Urinary bladder (tissue), 4 donors: ENCODE measurements around the gene STX1A. TPM values are rescaled to one million over a fixed set of nuclear protein-coding genes. Genes with fewer than 3 reads are reported as not detected.

Experiments used
- DNase-seq: peaks from one replicate; pipeline ENCODE4 v3.0.0-alpha.2; 2015; ENCODE audit errors: extremely low spot score
- H3K27ac ChIP-seq: one replicate; pipeline ENCODE4 v1.5.1; 2013; ENCODE audit warnings: low read depth, mild to moderate bottlenecking, moderate library complexity
- H3K36me3 ChIP-seq: one replicate; pipeline ENCODE4 v1.6.1; 2013; ENCODE audit warnings: mild to moderate bottlenecking, moderate library complexity; ENCODE audit not compliant: insufficient read depth
- H3K4me1 ChIP-seq: one replicate; pipeline ENCODE4 v1.6.1; 2013; ENCODE audit warnings: mild to moderate bottlenecking, moderate library complexity; ENCODE audit not compliant: insufficient read depth
- H3K4me3 ChIP-seq: one replicate; pipeline ENCODE4 v1.5.1; 2013; ENCODE audit warnings: low read depth, low read length
- WGBS: extraction: QIAGEN DNeasy Blood & Tissue Kit; methylation state at CpG from one replicate; pipeline ENCODE4 v1.1.7; 2013; 5-methylcytosine and 5-hydroxymethylcytosine counted together
- polyA plus RNA-seq: library from polyadenylated mRNA; stranded (reverse); fragments of 200-250 nt; gene quantifications from one replicate; pipeline ENCODE4 v1.2.3, GENCODE V29; 2013
- total RNA-seq: library from RNA; depleted of rRNA; stranded (reverse); fragments of >200 nt; gene quantifications from one replicate; pipeline ENCODE4 v1.2.3, GENCODE V29; 2014
- donor health status: healthy with polysubstance abuse.
- donor health status: healthy.

STX1A gene
- total and polyA plus RNA-seq, 2 donors: 9.0 to 9.8 TPM

DNA sequence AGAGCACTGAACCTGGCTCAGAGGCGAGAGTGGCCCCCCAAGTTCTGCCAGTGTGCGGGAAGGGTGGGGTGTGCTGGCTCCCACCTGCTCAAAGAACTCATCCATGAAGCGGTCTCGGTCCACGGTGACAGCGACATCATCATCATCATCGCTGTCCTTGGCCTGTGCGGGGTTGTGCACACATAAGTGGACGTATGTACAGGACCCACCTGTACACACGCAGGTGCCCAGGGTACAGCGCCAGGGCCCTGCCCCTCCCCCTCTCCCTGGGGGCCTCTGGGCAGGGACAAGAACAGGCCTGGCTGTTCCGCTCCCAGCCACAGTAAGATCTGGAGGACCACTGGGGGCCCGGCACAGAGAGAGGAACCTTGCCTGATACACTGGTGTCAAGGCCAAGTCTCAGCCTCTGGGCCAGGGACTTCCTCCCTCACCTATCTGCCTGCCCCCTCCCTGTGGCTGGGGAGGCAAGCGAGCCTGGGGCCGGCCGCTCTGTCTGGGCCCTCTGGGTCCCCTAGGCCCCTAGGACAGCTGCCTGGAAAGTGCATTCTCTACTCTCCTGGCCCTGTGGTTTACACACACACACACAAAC lies 10.4 kb downstream of the STX1A start:
- WGBS: 96% methylated on average over 16 of the region's 16 CpGs
- no peak overlapping the region for H3K4me3 ChIP-seq
- H3K27ac ChIP-seq: no peak overlapping the region
- no peaks in the 10 kb centered on the region for H3K36me3 ChIP-seq
- H3K4me1 ChIP-seq: no peaks in the 10 kb centered on the region
- DNase-seq: no peak

DNA sequence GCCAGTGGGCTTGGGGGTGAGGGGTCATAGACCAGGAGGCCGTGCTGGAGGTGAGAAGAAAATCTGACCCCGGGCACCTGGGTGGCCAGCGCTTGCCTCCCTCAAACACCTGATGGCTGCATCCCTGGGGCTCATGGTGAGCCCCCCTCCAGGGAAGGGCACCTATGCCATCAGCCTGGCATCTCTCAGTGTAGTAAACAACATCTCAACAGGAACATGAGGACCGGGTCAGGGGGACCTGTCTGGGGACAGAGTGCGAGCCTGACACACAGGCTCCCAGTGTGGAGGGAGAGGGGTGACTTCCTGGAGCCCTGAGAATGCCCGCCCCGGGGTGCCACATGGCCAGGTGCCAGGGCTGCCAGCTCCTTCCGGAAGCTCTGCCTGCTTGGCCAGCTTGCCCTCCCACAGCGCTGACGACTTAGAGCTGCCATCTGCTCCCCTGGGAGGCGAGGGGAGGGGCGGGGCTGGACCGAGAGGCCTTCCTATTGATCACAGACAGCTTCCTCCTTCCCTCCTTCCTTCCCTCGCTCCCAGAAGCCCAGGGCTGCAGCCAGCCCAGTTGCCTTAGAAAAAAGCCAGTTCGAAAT lies 12.3 kb downstream of the STX1A start:
- Histone ChIP-seq H3K36me3 (no peaks in the 10 kb centered on the region), H3K4me3 (no peak overlapping the region), H3K27ac (no peak overlapping the region), H3K4me1 (no peaks in the 10 kb centered on the region)
- DNase-seq: no peak
- 73% methylated on average over 15 of the region's 15 CpGs for WGBS

DNA sequence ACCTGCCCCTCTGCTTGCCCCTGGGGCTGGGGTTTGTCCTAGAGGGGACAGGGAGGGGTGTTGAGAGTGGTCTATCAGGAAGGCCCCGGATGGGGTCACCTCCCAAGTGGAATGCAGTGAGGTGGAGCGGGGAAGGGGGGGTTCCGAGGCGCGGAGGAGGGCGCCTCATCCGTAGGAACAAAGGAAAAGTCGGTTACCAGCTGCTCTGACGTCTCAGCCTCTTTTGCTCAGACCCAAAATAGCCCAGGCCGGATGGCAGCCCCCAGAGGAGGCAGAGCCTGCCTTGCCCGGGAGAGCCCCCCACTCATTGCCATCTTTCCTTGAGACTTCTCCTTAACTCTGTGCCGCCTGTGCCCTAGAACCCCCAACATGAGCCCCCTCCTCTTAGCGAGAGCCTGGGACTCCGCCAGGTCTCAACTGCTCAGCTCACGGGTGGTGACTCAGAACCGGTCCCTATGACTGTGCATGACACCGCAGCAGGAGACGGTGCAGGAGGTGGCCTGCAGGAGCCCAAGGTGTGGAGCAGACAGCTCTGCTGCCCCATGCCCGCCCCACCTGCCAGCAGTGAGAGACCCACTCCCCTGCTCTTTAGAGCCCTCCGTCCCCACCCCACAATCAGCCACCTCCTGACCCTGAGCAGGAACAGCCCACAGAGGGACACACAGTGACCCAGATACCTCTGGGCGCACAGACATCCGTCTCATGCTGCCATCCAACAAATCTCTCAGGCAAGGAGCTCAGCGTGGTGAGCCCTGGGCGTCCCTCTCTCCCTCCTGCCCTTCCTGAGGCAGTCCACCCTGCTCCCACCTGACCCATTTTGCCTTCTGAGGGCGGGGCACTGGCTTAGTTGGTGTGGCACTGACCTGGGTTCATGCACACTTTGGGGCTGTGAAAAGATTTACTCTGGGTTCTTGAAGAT lies 13.1 kb downstream of the STX1A start:
- Histone ChIP-seq H3K4me3 (no peak overlapping the region), H3K27ac (no peak overlapping the region), H3K4me1 (no peaks in the 10 kb centered on the region), H3K36me3 (no peaks in the 10 kb centered on the region)
- DNase-seq: no peak
- 82% methylated on average over 25 of the region's 25 CpGs for WGBS

DNA sequence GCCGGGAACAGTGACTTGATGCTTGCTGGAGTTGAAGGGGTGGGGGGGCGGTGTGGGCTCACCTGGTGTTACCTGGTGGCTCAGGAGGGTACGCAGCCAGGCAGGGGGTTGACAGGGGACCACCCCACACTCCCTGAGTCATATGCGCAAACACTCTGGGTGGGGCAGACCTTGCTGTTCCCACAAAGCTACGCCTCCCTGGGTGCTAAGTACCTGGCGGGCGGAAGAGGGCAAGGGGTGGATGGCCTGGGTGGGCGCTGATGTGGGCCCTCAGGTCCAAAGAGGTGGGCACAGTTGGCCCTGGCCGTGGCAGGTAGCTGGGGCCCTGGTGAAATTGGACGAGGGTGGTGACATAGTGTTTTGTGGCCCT lies 13.9 kb downstream of the STX1A start:
- no peak for DNase-seq
- Histone ChIP-seq H3K4me1 (no peaks in the 10 kb centered on the region), H3K4me3 (no peak overlapping the region), H3K36me3 (no peaks in the 10 kb centered on the region), H3K27ac (no peak overlapping the region)
- 86% methylated on average over 10 of the region's 10 CpGs for WGBS

DNA sequence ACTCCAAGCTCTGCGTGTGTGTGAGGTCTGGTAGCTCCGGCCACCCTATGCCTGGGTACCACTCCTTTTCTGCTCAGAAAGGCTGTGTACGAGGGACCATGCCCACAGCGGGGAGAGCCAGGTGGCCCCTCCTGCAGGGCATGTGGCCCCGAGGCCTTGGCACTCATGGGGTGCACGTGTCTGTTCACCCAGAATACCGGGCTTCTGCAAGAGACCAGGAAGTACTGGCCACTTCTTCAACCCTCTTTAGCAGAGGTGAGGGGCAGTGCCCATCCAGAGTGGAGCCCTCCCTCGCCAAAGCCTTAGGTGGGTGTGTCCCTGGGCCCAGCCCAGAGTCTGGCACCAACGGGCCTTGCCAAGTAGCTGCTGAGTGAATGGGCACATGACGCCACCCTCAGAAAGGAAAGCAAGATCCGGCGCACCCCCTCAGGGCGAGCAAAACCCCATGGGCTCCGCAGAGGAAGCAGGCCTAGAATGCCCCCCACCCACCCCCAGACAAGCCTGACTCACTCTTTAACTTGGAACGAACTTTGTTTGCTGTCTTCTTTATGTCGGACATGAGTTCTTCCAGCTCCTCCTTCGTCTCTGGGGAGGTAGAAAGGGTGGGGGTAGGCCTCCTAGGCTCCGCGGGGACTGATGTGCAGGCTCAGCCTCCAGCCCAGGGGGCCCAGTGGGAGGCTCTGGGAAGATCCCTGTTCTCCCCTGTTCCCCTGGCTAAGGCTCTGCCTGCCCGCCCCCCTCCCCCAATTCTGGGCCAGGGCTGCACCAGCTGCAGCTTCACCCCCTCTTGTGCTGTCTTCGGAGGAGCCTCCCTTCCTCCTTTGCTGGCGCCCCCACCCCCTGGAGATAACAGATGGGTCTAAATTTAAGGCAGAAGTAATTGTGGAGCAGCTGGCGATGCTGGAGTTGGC lies 14.6 kb downstream of the STX1A start:
- 63% methylated on average over 23 of the region's 23 CpGs for WGBS
- Histone ChIP-seq H3K27ac (no peak overlapping the region), H3K36me3 (no peaks in the 10 kb centered on the region), H3K4me1 (no peaks in the 10 kb centered on the region), H3K4me3 (no peak overlapping the region)
- no peak for DNase-seq

DNA sequence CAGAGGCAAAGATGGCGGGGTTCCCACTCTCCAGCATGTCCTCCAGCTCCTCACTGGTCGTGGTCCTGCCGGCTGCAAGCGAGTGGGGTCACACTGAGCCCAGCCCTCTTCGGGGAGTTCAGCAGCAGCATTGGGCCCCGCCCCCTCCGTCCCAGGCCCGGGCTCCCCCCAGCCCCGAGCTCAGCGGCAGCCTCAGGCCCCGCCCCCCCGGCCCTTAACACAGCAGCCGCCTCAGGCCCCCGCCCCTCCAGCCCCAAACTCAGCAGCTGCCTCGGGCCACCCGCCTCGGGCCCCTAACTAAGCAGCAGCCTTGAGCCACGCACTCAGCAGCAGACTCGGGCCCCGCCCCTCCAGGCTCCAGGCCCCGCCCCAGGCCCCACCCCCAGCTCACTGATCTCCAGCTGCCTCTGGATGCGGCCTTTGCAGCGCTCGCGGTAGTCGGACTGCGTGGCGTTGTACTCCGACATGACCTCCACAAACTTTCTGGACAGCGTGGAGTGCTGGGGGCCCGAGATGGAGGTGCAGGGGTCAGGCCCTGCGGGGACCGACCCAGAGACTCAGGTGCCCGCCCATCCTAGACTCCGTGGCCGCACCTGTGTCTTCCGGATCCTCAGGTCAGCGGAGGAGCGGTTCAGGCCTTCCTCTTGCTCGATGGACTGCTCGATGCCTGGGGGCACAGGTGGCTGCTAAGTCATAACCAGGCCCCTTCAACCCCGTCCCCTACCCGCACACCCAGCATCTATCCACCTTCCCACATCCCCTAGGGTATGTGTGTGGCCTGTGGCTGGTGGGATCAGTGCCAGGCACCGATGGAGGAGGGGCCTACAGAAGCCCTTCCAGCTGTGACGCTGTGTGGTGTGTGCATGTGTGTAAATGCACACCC lies 15.5 kb downstream of the STX1A start:
- no peak overlapping the region for H3K4me3 ChIP-seq
- no peaks in the 10 kb centered on the region for H3K4me1 ChIP-seq
- H3K36me3 ChIP-seq: no peaks in the 10 kb centered on the region
- 25% methylated on average over 45 of the region's 45 CpGs for WGBS
- no peak for DNase-seq
- no peak overlapping the region for H3K27ac ChIP-seq

DNA sequence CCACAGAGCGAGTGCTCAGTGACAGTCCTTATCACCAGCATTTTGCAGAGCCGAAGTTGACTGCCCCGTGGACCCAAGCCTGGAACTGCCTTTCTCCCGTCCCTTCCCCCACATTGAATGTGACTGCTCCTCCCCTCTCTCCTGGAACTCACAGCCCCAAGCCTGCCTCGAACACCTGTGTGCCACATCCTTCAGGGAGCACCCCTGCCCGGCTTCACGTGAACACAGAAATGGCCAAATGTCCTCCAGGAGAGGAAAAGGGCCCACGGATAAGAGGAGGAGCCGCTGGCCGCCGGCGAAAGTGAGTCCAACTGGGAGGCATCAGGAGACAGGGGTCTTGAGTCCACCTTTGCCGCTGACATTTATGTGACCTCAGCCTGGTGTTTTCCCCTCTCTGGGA lies 16.2 kb downstream of the STX1A start:
- Histone ChIP-seq H3K36me3 (no peaks in the 10 kb centered on the region), H3K4me1 (no peaks in the 10 kb centered on the region), H3K27ac (no peak overlapping the region), H3K4me3 (no peak overlapping the region)
- DNase-seq: no peak
- WGBS: 67% methylated on average over 13 of the region's 13 CpGs

DNA sequence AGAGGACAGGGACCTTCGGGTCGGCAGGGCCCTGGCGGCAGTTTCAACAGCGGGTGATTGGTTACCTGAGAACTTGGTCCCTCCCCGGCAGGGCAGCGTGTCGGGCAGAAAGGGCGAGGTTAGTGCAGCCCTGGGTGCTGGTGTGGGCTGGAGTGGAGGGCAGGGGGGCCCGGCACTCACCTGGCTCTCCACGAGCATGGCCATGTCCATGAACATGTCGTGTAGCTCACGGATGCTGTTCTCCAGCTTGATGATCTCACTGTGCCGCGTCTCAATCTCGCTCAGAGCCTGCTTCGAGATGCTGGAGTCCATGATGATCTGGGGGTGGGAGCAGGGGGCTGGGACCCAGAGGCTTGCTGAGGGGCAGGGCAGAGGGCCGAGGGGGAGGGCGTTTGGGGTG lies 16.8 kb downstream of the STX1A start:
- H3K4me1 ChIP-seq: no peaks in the 10 kb centered on the region
- no peak overlapping the region for H3K4me3 ChIP-seq
- DNase-seq: no peak
- no peaks in the 10 kb centered on the region for H3K36me3 ChIP-seq
- no peak overlapping the region for H3K27ac ChIP-seq
- WGBS: 90% methylated on average over 18 of the region's 18 CpGs

DNA sequence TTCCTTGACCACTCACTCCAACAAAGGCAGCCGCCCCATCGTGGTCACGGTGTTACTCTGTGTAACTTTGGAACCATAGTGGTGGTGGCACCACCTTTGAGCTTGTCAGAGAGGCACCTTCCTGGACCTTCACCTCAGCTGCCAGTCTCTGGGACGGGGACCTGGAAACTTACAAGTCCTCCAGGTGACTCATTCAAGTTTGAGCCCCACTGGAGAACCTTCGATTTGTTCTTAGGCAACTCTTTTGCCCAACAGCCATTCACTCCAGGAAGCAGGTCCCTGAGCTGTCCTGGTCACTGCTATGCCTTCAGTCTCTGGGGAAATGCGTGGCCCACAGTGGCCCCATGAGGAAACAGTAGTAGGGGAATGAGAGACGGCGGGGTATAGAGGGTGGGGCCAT lies 17.2 kb downstream of the STX1A start:
- H3K4me3 ChIP-seq: no peak overlapping the region
- 84% methylated on average over 8 of the region's 8 CpGs for WGBS
- H3K4me1 ChIP-seq: no peaks in the 10 kb centered on the region
- H3K36me3 ChIP-seq: no peaks in the 10 kb centered on the region
- DNase-seq: no peak
- H3K27ac ChIP-seq: no peak overlapping the region

DNA sequence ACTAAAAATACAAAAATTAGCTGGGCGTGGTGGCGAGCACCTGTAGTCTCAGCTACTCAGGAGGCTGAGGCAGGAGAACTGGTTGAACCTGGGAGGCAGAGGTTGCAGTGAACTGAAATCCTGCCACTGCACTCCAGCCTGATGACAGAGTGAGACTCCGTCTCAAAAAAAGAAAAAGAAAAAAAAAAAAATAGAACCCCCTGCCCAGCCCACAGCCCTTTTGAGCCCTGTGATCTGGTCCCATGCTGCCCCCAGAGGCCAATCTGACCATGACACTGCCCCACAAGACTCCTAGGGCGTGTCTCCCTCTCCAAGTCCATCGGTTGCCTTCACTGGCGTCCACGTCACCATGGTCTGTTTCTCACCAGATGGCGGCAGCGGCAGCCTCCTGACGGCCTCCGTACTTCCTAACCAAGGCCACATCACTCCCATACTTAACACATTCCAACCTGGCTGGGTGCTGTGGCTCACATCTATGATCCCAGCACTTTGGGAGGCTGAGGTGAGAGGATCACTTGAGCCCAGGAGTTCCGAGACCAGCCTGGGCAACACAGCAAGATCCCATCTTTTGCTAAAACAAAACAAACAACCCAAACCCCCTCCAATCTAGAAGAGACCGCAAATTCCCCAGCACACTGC lies 18.0 kb downstream of the STX1A start:
- Histone ChIP-seq H3K4me1 (no peaks in the 10 kb centered on the region), H3K27ac (no peak overlapping the region), H3K4me3 (no peak overlapping the region), H3K36me3 (no peaks in the 10 kb centered on the region)
- DNase-seq: no peak
- WGBS: 71% methylated on average over 13 of the region's 13 CpGs

DNA sequence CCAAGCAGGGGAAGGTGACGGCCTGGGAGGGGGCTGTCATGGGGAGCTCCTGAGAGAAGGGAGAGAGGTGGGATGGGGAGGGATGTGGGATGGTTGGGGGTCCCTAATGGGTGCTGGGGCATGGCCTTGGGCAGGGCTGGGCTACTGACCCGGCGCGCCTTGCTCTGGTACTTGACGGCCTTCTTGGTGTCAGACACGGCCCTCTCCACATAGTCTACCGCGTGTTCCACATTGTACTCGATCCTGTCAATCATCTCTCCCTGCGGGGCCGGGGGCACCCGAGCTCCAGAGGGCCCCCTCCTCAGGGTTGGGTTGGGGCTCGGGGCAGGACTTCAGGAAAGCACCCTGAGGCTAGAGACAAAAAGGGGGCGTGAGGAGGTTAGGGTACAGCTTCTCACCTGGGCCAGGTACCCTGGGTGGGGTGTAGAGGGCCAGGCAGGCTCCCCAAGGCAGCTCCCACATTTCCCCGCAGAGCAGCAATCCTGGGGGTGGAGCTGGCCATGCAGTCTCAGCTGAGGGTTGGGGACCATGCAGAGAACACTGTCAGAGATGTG lies 18.8 kb downstream of the STX1A start:
- 91% methylated on average over 15 of the region's 15 CpGs for WGBS
- no peak for DNase-seq
- Histone ChIP-seq H3K27ac (no peak overlapping the region), H3K36me3 (no peaks in the 10 kb centered on the region), H3K4me1 (no peaks in the 10 kb centered on the region), H3K4me3 (no peak overlapping the region)

DNA sequence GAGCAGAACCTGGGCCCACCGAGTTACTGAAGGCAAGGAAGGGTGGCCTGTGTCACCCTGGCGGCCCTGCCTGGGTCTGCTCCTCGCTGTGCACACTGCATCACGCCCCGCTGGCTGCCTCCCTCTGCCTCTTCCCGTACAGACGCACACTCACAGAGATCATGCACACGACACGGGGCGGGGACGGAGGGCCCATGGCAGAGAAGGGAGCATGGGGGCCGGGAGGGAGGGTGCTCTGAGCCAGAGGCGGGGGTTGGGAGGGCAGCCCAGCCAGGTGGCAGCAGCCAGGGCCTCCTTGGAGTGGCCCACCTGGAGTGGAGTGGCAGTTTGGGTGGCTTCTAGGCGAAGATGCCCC lies 19.4 kb downstream of the STX1A start:
- H3K36me3 ChIP-seq: no peaks in the 10 kb centered on the region
- WGBS: 87% methylated on average over 14 of the region's 14 CpGs
- no peak overlapping the region for H3K4me3 ChIP-seq

More for the DNA sequence above, 19.4 kb downstream of the STX1A start:
- Histone ChIP-seq H3K27ac (no peak overlapping the region), H3K4me1 (no peaks in the 10 kb centered on the region)
- DNase-seq: no peak
